Measurements from ENCODE around the gene COX4I1. TPM values are rescaled to one million over a fixed set of nuclear protein-coding genes. Genes with fewer than 3 reads are reported as not detected.

Gene COX4I1
- total RNA-seq, 1 experiment from 2014 or later: 429 TPM

GRCh38 chr16:85842435-85842834 lies 42.9 kb downstream of the COX4I1 start:
- intact Hi-C loops (cut with micrococcal nuclease; ENCODE audit: unreplicated experiment): no loop called here
- no TSS peak for BruUV-seq (replicated peaks)
- Histone ChIP-seq H3K27ac (ENCODE audit: low read length) (no peak overlapping the region), H3K4me1 (ENCODE audit: control insufficient read depth, insufficient read depth, low read length) (no peaks in the 10 kb centered on the region), H3K9me3 (ENCODE audit: control insufficient read depth, insufficient read depth, low read depth, low read length) (no peaks in the 10 kb centered on the region), H3K27me3 (ENCODE audit: control insufficient read depth, insufficient read depth, low read length) (no peaks in the 10 kb centered on the region), H3K4me3 (ENCODE audit: low read depth in 2 of 2, low read length in 2 of 2) (no peak overlapping the region), H3K36me3 (ENCODE audit: control insufficient read depth, insufficient read depth, low read length) (no peaks in the 10 kb centered on the region)
- in situ Hi-C loops (cut with HindIII; ENCODE audit: low pct_unique_long_range_greater_than_20kb, low sequenced_read_pairs): no loop called here
- no peak for DNase-seq (ENCODE audit: low read depth, low spot score)
- TF ChIP-seq CTCF (IDR thresholded peaks at IDR 0.05) (no peak), TCF7L2 (IDR thresholded peaks at IDR 0.05; ENCODE audit: low read depth, low read length) (no peak), REST (IDR thresholded peaks at IDR 0.05; ENCODE audit: insufficient read depth in 1 of 2, low read depth in 2 of 2, low read length in 1 of 2) (no peak), POLR2AphosphoS5 (IDR thresholded peaks at IDR 0.05; ENCODE audit: low read depth, low read length) (no peak), SIN3A (IDR thresholded peaks at IDR 0.05; ENCODE audit: borderline replicate concordance, insufficient read depth, low read depth, low read length) (no peak)
- no peak for ATAC-seq
- CTCF ChIA-PET: no interaction called here
- POLR2A ChIA-PET: no interaction called here

GRCh38 chr16:85842848-85843247 lies 43.4 kb downstream of the COX4I1 start:
- Histone ChIP-seq H3K4me1 (ENCODE audit: control insufficient read depth, insufficient read depth, low read length) (no peaks in the 10 kb centered on the region), H3K27ac (ENCODE audit: low read length) (no peak overlapping the region), H3K36me3 (ENCODE audit: control insufficient read depth, insufficient read depth, low read length) (no peaks in the 10 kb centered on the region), H3K9me3 (ENCODE audit: control insufficient read depth, insufficient read depth, low read depth, low read length) (no peaks in the 10 kb centered on the region), H3K4me3 (ENCODE audit: low read depth in 2 of 2, low read length in 2 of 2) (no peak overlapping the region), H3K27me3 (ENCODE audit: control insufficient read depth, insufficient read depth, low read length) (no peaks in the 10 kb centered on the region)
- ChIA-PET CTCF (no interaction called here), POLR2A (no interaction called here)
- no TSS peak for BruUV-seq (replicated peaks)
- in situ Hi-C loops (cut with HindIII; ENCODE audit: low pct_unique_long_range_greater_than_20kb, low sequenced_read_pairs) (no loop called here), intact Hi-C loops (cut with micrococcal nuclease; ENCODE audit: unreplicated experiment) (no loop called here)
- no peak for DNase-seq (ENCODE audit: low read depth, low spot score)
- ATAC-seq: no peak
- TF ChIP-seq POLR2AphosphoS5 (IDR thresholded peaks at IDR 0.05; ENCODE audit: low read depth, low read length): no peak
- TF ChIP-seq CTCF (IDR thresholded peaks at IDR 0.05): no peak
- no peak for TF ChIP-seq REST (IDR thresholded peaks at IDR 0.05; ENCODE audit: insufficient read depth in 1 of 2, low read depth in 2 of 2, low read length in 1 of 2)
- no peak for TF ChIP-seq TCF7L2 (IDR thresholded peaks at IDR 0.05; ENCODE audit: low read depth, low read length)
